Measurements from ENCODE around the gene WDR90.

DNA sequence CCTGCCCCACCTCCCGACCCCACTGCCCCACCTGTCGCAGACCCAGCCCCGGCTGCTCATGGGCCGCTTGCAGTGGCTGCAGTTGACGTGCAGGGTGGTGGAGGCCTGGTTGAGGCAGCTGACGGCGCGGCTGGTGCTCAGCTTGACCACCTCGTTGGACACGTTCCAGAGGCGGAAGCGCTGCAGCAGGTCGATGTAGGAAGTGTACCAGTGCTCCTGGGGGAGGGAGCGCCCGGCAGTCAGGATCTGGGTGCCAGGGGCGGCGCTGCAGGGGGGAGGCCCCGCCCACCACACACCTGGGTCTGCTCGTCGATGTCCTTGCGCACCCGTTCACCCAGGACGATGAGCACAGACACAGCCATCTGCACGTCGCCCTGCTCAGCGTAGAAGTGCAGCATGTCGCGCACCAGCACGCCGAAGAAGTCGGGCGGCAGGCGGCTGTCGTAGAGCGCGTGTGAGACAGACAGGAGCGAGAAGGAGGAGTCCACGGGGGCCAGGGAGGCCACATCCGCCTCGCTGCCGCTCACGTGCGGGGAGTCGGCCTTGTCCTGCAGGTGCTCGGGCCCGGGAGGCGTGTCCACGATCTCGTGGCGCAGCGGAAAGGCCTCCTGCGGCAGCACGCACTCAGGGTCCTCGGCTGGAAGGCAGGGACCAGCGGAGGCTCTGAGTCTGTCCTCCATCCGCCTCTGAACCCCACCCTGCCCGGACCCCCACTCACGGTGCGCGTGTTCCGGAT lies 36.0 kb downstream of the WDR90 start:
- TF ChIP-seq, protein P1, sequence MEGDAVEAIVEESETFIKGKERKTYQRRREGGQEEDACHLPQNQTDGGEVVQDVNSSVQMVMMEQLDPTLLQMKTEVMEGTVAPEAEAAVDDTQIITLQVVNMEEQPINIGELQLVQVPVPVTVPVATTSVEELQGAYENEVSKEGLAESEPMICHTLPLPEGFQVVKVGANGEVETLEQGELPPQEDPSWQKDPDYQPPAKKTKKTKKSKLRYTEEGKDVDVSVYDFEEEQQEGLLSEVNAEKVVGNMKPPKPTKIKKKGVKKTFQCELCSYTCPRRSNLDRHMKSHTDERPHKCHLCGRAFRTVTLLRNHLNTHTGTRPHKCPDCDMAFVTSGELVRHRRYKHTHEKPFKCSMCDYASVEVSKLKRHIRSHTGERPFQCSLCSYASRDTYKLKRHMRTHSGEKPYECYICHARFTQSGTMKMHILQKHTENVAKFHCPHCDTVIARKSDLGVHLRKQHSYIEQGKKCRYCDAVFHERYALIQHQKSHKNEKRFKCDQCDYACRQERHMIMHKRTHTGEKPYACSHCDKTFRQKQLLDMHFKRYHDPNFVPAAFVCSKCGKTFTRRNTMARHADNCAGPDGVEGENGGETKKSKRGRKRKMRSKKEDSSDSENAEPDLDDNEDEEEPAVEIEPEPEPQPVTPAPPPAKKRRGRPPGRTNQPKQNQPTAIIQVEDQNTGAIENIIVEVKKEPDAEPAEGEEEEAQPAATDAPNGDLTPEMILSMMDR (IDR thresholded peaks at IDR 0.05; ENCODE audit: low read length) = no peak
- TF ChIP-seq EZH2 (IDR thresholded peaks at IDR 0.05; ENCODE audit: borderline replicate concordance, low read length) = no peak
